CD4-positive, alpha-beta T cell treated with Interferon gamma for 1 hour (primary cell): ENCODE results near the gene TP63.
"Not testable (repeated sequence)": the region's sequence is repeated elsewhere in the genome, so short reads cannot be mapped to it uniquely, and the experiment has no call there.

Experiments
- DNase-seq: peaks from one replicate; pipeline ENCODE4 v3.0.0-alpha.2; 2020

The TP63 gene

DNA sequence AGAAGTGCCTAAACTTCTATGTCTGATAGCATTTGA is at the start of gene TP63:
TP63 (plus strand) TSS at position 17 of the 36 bp plus-strand sequence. CDS start 127 bp downstream, outside the sequence.
- DNase-seq, result no peak

DNA sequence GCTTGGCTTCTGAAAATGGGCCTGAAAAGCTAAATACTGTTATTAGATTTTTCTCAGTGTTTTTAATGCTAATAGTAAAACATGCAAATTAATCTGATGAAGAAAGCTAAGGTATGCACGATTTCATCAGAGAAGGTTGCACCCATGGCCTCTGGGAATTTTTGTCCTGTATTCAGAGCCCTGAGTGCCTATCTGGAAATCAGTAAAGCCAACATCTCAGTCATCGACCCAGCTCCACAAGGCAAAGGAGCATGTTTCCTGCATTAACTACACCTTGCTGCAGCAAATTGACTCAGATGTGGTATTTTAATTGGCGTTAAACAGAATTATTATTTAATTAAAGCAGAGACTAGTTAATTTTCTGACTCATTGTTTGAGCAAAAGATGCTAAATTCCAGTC is 49.0 kb upstream of the TP63 start:
- DNase-seq, result no peak

DNA sequence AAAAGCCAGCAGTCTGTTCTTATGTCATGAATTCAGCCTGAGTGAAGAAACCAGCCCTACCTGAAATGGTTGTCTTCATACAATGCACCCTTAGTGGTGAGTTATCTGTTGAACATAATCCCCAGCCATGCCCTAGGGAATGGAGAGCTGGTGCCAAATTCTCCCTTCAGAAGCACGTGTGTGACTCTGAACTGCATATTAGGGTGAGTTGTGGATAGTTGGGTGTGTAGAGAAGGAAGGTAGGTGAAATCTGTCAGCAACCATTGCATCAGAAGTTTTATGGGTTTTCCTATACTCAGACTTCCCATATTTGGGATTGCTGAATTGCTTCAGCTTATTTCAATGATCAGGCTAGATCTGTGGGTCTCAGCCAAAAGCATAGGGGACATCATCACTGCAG is 46.5 kb upstream of the TP63 start:
- no peak for DNase-seq

DNA sequence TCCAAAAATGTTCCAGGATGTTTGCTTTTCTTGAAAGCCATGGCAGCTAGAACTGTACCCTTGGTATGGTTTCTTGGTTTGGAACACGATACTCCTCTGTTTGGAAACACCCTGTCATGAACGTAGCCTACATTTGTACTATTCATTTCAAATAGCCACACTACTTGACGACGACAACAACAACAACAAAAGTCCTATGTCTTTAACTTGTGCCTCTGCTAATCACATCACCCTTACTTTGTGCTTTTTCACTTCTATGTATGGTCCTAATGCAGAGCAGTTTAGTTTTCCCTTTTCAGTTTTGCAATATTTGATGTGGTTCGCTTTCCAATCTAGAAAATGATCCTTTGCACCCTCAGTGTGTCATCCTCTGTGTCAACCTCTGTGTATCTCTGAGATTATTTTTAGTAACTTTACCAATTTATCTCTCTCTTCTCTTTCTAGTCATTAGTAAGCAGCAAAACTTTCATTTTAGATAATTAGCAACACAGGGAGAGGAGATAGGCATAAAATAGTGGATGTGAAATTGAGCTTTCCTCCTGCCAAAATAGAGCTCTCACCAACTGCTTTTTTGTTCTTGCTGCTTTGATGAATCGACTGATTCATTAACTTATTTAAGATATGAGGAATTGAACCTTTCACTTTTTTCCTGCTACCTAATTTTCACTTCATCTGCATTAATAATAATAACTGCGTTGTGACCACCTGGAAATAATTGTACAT is 44.1 kb upstream of the TP63 start:
- no peak for DNase-seq

DNA sequence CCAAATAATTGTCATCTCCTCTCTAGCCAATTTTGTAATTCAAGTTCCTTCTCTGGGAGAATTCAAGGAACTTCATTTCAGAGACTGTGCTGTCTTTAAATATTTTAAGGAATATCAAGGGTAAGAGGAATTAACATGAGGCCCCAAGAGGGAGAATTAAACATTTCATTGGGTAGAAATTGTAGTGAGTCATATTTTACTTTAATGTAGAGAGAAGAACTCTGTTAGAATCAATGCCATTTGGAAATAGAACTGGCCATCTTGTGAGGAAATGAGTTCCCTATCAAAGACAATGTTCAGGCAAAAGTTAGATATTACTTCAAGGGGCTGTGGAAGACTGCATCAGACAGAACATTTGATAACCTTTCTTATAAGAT is 43.5 kb upstream of the TP63 start:
- DNase-seq, result no peak

DNA sequence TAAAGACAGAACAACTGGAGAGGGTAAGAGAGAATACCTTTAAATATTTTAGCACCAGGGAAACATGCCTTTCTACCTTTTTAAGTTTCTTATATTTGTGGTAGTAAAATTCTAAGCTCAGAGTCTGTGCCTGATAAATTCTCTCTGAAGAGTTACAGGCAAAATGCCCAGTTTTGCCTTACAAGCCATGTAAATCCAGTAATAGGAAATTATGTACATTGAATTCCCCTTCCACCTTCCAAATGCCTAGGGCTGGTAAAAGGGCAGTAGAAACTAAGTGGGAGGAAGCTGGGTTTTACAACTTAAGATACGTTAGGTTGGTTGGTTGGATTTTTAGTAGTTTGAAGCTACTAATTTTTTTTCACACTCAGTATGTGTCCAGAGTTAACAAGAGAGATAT is 43.1 kb upstream of the TP63 start:
- no peak for DNase-seq

DNA sequence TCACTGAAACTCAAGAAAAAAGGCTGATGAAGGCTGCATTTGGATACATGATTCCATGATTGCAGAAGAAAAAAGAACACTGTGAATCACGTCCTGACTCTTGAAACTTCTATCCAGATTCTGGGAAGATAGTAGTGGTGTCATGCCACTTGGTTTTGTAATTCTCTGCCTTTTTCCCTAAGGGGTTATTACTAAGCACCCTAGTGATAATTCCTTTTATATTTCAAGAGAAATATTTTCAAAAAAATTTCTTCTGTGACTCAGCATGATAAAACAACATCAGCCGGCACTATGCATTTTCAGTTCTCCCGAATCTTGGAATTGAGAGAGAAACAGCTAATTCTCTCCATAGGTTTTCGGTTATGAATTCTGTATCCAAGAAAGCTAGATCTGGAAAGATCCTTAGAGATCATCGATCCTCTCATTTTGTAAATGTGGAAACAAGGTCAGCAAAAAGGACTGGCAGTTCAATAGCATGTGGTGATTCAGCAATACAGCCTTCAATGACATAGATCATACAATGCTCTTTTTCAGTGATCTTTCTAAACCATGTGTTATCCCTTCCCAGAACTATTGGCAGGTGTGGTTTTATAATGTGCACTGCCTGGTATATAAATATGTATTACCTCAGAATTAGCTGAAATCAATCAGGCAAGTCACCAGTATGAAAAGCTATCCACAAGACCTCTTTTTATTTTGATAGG is 42.6 kb upstream of the TP63 start:
- no peak for DNase-seq

DNA sequence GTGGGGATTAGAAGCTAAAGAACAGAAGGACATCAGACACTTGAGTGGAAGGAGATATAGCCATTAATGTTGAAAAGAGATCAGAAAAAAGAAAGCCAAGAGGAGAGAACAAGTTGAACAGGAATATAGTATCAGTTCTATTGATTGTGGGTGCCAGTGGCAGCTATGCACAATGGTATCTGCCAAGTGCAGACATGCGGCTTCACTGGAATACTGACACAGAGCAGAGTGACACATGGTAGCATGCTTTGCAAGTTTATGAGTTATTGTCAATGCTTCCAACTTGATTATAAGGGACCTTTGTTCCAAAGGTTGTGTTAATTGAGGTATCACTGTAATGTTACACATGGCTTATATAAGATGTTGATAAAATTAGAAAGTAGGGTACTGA is 42.0 kb upstream of the TP63 start:
- DNase-seq, result no peak

DNA sequence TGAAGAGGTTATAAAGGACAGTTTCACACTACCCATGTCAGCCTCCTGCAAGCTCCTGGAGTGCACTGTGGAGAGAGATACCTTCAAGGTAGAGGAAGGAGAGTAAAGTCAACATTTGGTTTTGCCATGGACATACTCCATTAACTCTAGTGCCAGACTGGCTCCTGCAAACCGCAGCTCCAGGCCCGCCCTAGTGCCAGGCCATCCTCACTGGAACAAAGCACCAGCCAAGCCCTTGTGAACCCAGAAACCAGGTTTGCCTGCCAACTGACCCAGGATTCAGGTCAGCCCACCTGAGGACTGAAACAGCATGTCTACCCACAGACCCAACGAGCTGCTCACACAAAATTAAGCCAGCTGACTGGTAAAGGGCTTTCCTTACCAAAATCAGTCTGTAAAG is 41.0 kb upstream of the TP63 start:
- DNase-seq, result no peak

DNA sequence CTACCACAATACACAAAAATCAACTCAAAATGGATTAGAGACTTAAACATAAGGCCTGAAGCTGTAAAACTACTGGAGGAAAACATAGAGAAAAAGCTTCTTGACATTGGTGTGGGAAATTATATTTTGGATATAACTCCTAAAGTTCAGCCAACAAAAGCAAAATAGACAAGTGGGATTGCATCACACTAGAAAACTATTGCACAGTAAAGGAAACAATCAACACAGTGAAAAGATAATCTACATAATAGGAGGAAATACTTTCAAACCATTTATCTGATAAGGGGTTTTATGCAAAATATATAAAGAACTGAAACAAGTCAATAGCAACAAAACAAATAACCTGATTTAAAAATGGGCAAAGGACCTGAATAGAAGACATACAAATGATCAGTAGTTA is 37.6 kb upstream of the TP63 start:
- DNase-seq, result no peak

DNA sequence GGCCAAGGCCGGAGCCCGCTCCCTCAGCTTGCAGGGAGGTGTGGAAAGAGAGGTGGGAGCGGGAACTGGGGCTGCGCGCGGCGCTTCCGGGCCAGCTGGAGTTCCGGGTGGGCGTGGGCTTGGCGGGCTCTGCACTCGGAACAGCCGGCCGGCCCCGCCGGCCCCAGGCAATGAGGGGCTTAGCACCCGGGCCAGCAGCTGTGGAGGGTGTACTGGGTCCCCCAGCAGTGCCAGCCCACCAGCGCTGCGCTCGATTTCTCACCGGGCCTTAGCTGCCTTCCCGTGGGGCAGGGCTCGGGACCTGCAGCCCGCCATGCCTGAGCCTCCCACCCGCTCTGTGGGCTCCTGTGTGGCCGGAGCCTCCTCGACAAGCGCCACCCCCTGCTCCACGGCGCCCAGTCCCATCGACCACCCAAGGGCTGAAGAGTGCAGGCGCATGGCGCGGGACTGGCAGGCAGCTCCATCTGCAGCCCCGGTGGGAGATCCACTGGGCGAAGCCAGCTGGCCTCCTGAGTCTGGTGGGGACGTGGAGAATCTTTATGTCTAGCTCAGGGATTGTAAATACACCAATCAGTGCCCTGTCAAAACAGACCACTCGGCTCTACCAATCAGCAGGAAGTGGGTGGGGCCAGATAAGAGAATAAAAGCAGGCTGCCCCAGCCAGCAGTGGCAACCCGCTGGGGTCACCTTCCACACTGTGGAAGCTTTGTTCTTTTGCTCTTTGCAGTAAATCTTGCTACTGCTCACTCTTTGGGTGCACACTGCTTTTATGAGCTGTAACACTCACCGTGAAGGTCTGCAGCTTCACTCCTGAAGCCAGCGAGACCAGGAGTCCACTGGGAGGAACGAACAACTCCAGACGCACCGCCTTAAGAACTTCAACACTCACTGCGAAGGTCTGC is 34.9 kb upstream of the TP63 start:
- DNase-seq, result not testable (repeated sequence)

DNA sequence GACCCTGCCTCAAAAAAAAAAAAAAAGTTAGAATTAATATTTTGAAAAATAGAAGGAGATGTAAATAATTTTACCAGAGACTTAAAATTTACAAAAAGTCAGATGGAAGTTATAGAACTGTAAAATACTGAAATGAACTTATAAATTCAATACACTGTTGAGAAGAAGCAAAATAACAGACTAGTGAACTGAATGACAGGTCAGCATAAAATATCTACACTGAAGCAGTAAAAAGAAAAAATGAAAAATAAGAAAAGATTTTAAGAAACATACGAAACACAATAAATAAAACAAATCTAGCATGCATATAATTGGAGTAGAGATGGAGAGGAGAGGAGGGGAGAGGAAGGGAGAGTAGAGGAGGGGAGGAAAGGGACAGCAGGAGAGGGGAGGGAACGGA is 33.3 kb upstream of the TP63 start:
- DNase-seq, result no peak

DNA sequence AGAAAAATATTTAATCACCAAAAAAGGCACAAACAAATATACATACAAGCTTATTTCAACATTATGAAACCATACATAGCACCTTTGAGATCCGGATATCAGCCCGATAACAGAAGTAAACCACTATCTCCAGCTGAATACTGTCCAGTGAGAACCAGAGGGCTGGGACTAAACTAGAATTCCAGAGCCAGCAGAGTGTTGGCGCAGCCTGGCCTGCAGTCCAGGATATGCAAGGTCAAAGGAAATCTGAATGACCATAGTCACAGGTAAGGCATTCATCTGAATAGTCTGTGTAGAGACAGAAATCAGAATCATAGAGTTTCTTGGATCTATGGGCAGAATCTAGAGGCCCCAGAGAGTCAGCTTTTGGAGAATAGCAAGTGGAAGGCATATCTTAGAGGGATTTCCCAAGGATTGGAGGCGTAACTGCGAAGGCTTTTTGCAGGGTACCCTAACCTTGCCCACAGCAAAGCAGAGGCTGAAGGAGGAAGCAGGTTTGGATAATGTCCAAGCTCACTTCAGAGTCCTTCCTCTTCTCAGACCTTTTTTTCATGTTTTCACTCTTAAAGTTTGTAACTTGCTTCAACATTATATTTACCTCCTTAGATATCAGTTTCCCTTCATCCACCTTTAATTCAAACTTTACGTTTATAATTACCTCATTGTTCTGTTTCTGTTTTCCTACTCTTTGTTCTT is 32.5 kb upstream of the TP63 start:
- DNase-seq, result no peak

DNA sequence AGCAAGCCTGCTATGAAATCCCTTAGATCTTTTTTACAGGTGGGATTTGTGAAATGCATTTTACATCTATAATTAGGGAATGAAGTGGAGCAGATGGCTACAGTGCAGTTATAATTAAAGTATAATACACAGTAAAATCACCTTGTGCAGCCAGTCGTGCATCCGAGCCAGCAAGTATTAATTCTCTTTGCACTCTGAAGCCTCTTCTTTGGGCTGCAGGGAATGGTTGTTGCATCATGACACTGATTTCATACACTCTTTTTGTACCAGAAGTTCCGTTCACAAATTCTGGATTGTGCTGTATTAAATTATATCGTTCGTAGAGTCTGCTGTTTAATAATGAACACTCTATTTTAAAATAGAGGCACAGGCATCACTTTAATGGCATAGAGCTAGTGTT is 28.7 kb upstream of the TP63 start:
- DNase-seq, result no peak

DNA sequence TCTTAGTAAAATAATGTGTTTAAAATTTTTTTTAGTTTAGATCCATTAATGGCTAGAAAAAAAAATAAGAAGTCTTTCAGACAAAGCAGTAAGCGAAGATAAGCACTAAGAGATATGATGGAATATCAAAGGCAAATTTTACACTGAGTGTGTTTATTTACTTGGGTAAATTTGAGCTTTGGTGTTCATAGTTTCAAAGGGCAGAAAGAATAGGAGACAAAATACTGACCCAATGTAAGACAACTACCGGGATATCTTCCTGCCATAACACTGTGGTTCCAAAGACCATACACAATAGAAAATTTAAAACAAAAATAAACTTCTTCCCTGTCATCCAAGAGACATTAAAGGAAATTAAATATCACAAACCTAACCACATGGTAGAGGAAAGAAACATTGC is 25.5 kb upstream of the TP63 start:
- no peak for DNase-seq

DNA sequence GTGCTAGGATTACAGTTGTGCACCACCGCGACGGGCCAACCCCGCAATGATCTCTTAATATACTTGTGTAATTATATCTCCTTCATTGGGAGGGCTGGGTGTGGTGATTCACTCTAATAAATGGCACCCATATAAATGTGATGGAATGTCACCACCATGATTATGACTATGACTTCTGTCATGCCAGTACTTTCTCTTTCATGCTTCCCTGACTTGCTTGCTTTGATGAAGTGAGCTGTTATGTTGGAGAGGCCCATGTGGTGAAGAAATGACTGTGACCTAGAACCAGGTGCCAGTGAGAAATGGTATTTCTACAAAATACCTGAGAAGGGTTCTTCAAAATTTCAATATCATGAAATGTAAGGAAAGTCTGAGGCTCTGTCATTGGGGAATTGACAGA is 24.4 kb upstream of the TP63 start:
- DNase-seq, result no peak

DNA sequence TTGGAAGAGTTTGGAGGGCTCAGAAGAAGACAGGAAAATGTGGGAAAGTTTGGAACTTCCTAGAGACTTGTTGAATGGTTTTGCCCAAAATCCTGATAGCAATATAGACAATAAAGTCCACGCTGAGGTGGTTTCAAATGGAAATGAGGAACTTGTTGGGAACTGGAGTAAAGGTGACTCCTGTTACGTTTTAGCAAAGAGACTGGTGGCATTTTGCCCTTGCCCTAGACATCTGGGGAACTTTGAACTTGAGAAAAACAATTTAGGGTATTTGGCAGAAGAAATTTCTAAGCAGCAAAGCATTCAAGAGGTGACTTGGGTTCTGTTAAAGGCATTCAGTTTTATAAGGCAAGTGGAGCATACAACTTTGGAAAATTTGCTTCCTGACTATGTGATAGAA is 18.5 kb upstream of the TP63 start:
- not testable (repeated sequence) for DNase-seq

DNA sequence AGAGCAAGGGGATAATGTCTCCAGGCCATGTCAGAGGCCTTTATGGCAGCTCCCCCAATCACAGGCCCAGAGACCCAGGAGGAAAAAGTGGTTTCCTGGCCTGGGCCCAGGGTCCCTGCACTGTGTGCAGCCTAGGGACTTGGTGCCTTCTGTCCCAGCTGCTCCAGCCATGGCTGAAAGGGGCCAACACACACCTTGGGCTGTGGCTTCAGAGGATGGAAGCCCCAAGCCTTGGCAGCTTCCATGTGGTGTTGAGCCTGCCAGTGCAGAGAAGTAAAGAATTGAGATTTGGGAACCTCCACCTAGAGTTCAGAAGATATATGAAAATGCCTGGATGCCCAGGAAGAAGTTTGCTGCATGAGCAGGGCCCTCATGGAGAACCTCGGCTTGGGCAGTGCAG is 18.1 kb upstream of the TP63 start:
- DNase-seq, result no peak

DNA sequence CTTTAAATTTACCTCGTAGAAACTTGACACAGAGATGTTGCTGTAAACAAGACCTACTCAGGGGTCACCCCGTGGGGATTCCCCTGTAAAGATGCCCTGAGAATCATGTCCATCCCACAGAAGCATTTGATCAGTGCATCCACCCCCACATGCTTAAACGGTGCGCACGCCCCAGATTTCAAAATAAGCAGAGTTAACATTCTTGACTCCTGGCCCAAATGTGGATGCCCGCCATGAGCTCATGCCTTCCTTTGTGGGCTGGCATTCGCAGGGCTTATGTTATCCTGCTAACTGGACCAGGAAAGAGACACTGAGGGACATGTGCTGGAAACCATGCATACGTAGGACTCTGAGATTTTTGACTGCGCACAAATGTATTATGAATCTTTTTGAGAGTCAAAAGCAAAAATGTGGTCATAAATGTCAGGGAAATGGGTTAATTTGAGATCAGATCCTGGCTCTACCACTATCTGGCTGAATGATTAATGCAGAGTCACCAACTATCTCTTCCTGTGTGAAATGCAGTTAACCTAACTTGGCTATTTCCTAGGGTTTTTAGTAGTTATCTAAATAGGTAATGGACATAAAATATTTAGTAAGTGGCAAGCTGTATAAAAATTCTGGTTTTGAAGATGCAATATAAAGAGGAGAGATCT is 9.1 kb upstream of the TP63 start:
- no peak for DNase-seq

DNA sequence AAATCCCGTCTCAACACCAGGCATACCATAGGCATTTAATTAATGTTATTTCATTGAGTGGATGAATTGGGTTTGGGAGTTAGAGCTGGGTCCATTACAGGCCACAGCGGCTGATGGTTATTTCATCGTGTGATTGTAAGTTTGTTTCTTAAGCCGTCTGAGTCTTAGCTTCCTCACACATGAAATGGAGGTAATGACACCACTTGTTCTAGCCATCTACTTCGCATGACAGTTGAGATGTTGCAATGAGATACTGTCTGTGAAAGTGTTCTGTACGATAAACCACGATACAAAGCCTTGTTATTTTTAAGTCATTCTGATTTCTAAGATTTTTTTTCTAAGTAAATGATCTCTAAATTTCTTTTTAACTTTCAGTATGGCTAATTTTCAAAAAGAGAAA is 8.6 kb upstream of the TP63 start:
- DNase-seq, result no peak

DNA sequence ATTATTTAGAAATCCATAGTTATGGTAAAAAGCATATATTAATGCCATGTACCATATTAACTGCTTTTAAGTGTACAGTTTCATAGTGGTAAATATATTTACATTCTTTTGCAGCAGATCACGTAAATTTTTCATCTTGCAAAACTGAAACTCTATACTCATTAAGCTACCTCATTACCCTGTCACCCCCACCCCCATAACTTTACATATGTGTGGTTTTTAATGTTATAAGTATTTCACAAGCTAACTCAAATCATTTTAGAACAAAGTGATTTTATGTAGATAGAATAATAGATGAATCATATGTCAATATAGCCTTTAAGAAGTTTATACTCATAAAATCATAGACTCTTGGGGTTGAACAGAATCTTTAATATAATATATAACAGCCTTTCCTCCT is 7.1 kb upstream of the TP63 start:
- no peak for DNase-seq

DNA sequence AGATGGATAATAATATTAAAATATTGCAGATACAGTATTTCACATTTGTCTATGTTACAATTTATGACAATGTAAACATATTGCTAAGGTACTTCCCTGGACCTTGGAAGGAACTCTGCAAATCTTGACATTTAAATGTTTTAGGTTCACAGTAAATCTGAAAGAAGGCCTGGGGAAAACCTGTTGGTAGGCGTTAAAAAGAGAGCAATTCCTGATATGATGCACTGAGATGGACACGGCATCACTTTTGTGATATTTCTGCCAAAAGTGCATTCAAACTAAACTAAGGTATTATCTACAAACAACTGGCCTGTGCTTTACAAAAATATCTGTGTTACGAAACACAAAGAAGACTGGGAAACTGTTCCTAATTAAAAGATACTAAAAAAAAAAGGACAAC is 6.1 kb upstream of the TP63 start:
- no peak for DNase-seq

DNA sequence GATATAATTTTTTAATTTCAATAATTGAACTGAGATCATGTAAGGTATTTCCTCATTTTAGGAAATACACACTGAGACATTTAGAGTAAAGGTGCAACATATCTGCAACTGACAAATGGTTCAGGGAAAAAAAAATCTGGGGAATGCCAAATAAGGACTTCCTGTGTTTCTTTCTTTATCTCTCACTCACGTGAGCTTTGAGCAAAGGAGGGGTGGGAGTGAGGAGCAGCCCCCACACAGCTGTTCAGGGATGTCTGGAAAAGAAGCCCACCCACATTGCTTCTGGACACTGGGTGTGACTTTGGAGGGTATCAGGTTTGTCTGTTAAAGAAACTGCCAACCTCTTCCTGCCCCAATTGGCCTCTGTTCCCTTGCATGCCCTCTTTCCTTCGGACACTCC is 5.6 kb upstream of the TP63 start:
- no peak for DNase-seq

DNA sequence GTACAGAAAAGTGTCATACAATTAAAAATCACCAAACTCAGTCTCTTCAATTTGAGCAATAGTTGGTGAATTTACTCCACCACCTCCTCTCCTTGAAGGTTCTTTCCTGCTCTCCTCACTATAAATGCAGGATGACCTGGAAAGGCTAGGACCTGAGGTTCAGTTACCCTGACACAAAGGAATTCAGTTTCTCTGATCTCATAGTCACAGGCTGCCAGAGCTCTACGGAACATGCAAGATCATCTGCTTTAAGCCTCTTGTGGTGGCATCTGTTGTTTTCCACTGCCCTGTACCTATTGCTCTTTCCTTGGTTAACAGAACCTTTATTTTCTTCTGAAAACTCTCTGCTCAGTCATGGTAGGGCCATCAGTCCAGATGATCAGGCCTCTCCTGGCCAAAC is 4.9 kb upstream of the TP63 start:
- no peak for DNase-seq
